ENCODE measurements around the gene CCBE1. TPM values are rescaled to one million over a fixed set of nuclear protein-coding genes. Genes with fewer than 3 reads are reported as not detected.

The CCBE1 gene
- total RNA-seq, result under 1 TPM in 3 of 4 donors, not detected in 1; 0.06 to 0.77 (median 0.20) TPM
- under 1 TPM; 0.01 to 0.18 (median 0.09) TPM for polyA plus RNA-seq
- long read RNA-seq, donor 1, full-length matches to known transcripts, result 1 of 1 reads
- long read RNA-seq, donor 1, partial matches to known transcripts, result 0 of 1 reads
- long read RNA-seq, donor 1, other reads (novel, unspliced or antisense), result 0 of 1 reads
- long read RNA-seq, donor 2, result 0 reads

DNA sequence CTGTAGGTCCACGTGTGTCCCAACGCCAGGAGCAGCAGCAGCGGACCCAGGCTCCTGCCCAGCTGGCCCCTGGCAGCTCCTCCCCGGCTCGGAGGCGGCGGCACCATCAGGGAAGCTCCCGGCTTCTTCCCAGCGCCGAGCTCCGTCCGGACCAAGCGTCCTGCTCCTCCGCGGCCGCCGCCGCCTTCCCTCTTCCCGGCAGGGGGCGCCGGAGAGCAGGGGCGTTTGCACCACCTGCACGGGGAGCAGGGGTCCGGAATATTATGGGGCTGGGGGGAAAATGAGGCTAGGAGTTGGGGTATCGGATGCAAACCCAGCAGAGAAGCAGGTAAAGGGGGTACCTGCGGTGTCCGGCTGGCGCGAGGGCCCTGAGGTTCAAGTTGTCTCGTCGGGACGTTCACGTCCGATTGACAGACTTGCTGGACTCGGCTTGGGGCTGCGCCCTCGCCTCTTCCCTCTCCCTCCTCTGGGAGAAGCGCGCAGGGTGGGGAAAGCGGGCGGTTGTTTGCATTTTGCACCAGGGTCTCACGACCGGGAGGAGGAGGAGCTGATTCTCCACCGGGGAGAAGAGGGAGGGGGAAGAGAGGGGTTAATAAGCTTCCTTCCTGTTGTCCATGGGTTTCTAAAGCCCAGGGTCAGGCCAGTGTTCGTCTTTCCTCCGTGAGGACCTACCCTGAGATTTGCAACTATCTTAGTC lies at the start of gene CCBE1:
Gene CCBE1, minus strand, starts transcription at position 188 of the 697 bp plus-strand sequence.
- ATAC-seq, result peak; percentile 42 to 88 (median 50)
- peak within 1 kb of the TSS; percentile 49 for H3K4me3 ChIP-seq
- H3K4me1 ChIP-seq, result no peaks in the 10 kb centered on the region
- no peak within 1 kb of the TSS for H3K27ac ChIP-seq
- no peaks in the 10 kb centered on the region for H3K36me3 ChIP-seq (ENCODE audit: insufficient read depth in 1 of 2, low read depth in 1 of 2)
- H3K9me3 ChIP-seq, result no peaks in the 10 kb centered on the region
- peaks cover 3 to 45% (median 4%) of the 10 kb centered on the region in 3 donors for H3K27me3 ChIP-seq (ENCODE audit: insufficient read depth in 3 of 3, low read length in 2 of 3)
- TF ChIP-seq, protein P1, sequence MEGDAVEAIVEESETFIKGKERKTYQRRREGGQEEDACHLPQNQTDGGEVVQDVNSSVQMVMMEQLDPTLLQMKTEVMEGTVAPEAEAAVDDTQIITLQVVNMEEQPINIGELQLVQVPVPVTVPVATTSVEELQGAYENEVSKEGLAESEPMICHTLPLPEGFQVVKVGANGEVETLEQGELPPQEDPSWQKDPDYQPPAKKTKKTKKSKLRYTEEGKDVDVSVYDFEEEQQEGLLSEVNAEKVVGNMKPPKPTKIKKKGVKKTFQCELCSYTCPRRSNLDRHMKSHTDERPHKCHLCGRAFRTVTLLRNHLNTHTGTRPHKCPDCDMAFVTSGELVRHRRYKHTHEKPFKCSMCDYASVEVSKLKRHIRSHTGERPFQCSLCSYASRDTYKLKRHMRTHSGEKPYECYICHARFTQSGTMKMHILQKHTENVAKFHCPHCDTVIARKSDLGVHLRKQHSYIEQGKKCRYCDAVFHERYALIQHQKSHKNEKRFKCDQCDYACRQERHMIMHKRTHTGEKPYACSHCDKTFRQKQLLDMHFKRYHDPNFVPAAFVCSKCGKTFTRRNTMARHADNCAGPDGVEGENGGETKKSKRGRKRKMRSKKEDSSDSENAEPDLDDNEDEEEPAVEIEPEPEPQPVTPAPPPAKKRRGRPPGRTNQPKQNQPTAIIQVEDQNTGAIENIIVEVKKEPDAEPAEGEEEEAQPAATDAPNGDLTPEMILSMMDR (IDR thresholded peaks at IDR 0.05), result peak; percentile 61
- WGBS, 3 donors, result 0 to 1% (median 0%) methylated on average over 40 to 46 of the region's 46 CpGs
- intact Hi-C loops (cut with DNase I), result no loop called here
- peak; percentile 61 to 80 for DNase-seq

DNA sequence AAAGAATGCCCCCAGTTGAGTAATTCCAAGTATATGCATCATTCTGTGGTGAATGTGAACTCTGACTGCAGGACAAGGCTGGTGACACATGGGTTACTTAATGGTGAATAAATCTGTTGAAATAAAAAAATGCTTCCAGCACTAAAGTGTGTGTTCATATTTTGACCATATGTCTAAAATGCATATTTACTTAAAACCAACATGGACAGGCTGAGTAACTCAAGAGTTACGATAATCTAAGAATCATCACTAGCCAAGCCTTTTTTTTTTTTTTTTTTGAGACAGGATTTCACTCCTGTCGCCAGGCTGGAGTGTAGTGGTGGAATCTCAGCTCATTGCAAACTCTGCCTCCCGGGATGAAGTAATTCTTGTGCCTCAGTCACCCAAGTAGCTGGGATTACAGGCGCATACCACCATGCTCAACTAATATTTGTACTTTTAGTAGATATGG lies 47.1 kb upstream of the CCBE1 start:
- DNase-seq (no peak), ATAC-seq (no peak)
- 81 to 86% (median 83%) methylated on average over 4 of the region's 4 CpGs for WGBS, 3 donors
- TF ChIP-seq, protein P1 (IDR thresholded peaks at IDR 0.05), result no peak
- no peaks in the 10 kb centered on the region for H3K4me1 ChIP-seq
- no peak overlapping the region for H3K27ac ChIP-seq
- no peaks in the 10 kb centered on the region for H3K9me3 ChIP-seq
- H3K36me3 ChIP-seq (ENCODE audit: insufficient read depth in 1 of 2, low read depth in 1 of 2), result no peaks in the 10 kb centered on the region
- H3K4me3 ChIP-seq, result no peak overlapping the region
- intact Hi-C loops (cut with DNase I), result no loop called here
- no peaks in the 10 kb centered on the region for H3K27me3 ChIP-seq (ENCODE audit: insufficient read depth in 3 of 3, low read length in 2 of 3)

DNA sequence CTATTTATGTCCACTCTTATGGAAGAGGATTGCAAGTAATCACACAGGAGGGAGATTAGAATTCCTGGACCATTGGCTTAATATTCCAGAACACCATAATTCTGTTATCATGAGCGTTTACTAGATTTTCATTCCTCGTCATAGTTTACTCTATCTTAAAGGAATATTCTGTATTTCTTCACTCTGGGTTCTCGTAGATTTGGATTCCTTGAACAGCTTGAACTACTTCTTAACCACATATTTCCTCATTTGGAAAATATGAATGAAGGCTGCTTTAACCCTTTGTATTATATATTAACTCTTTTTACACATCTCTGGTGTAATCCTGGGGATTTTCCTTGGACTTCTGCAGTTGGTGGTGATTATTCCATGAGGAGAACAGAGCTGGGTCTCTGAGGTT lies 46.3 kb upstream of the CCBE1 start:
- Histone ChIP-seq H3K27me3 (ENCODE audit: insufficient read depth in 3 of 3, low read length in 2 of 3) (no peaks in the 10 kb centered on the region), H3K4me1 (no peaks in the 10 kb centered on the region), H3K9me3 (peaks cover 3% of the 10 kb centered on the region), H3K36me3 (ENCODE audit: insufficient read depth in 1 of 2, low read depth in 1 of 2) (no peaks in the 10 kb centered on the region), H3K27ac (no peak overlapping the region), H3K4me3 (no peak overlapping the region)
- 60 to 68% (median 66%) methylated on average over 3 of the region's 3 CpGs for WGBS, 3 donors
- TF ChIP-seq, protein P1 (IDR thresholded peaks at IDR 0.05), result no peak
- intact Hi-C loops (cut with DNase I), result no loop called here
- ATAC-seq, result no peak
- DNase-seq, result no peak

DNA sequence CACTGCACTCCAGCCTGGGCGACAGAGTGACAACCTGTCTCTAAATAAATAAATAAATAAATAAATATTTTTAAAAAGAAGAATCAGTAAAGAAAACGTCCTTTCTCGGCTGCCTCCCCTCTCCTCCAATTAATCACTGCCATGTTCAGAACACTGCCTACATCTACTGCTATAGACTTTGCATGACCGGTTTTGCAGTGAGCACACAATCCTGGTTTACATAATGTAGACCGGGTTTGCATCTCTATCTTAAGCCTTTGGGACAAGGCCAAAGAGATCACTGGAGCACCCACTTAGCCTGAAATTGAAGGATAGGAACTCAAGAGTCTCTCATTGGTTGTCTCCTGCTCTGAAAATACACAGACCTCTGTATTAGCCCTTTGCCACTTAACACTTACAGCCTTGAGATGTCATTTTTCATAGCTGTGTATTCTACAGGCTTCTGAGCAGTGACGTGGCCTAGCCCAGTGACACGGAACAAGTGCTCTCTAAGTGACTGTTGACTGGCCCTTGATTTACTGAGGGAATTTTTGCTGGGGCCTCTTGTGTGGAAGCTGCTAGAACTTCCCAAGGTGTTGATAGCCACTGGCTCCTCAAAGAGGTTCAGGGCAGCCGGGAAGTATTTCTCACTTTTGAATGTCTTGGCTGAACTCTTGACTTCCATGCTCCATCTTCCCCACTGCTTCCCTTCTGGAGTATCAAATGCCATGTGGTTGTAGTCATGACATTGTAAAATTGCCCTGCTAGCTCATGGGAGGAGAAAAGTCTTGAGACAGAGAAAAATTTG lies 45.3 kb upstream of the CCBE1 start:
- no peak overlapping the region for H3K4me3 ChIP-seq
- H3K9me3 ChIP-seq, result peaks cover 6% of the 10 kb centered on the region
- ATAC-seq, result no peak
- H3K27me3 ChIP-seq (ENCODE audit: insufficient read depth in 3 of 3, low read length in 2 of 3), result no peaks in the 10 kb centered on the region
- 77 to 86% (median 82%) methylated on average over 8 of the region's 8 CpGs for WGBS, 3 donors
- TF ChIP-seq, protein P1 (IDR thresholded peaks at IDR 0.05), result no peak
- intact Hi-C loops (cut with DNase I), result no loop called here
- no peak for DNase-seq
- H3K4me1 ChIP-seq, result no peaks in the 10 kb centered on the region
- no peaks in the 10 kb centered on the region for H3K36me3 ChIP-seq (ENCODE audit: insufficient read depth in 1 of 2, low read depth in 1 of 2)
- no peak overlapping the region for H3K27ac ChIP-seq

Data from psoas muscle (tissue), 8 donors.